GM08714 (cell line): ENCODE measurements around the gene EYA2.

Source experiments
- H3K4me3 ChIP-seq: fragments of 200-500 bp; sonication (Bioruptor generic); 2 replicates; pipeline ENCODE4 v1.5.1; 2014; ENCODE audit warnings: mild to moderate bottlenecking, low read length, inconsistent platforms
- ZNF274 ChIP-seq: IDR thresholded peaks from 2 replicates; pipeline ENCODE4 v1.6.1; 2012; ENCODE audit warnings: mild to moderate bottlenecking, low read depth, low read length

Gene EYA2

GRCh38 chr20:47113362-47114109, 218.9 kb downstream of the EYA2 start:
- no peak for TF ChIP-seq ZNF274
- no peak overlapping the region for H3K4me3 ChIP-seq

- no peak overlapping the region for H3K4me3 ChIP-seq
- no peak for TF ChIP-seq ZNF274
Observed at GRCh38 chr20:47115694-47116093, 221.1 kb downstream of the EYA2 start.

GRCh38 chr20:47117371-47117770, 222.7 kb downstream of the EYA2 start:
- H3K4me3 ChIP-seq: no peak overlapping the region
- no peak for TF ChIP-seq ZNF274

- no peak for TF ChIP-seq ZNF274
- no peak overlapping the region for H3K4me3 ChIP-seq
Observed at GRCh38 chr20:47117773-47118172, 223.1 kb downstream of the EYA2 start.

GRCh38 chr20:47118206-47118605, 223.6 kb downstream of the EYA2 start:
- no peak overlapping the region for H3K4me3 ChIP-seq
- TF ChIP-seq ZNF274: no peak

GRCh38 chr20:47118641-47119040, 224.0 kb downstream of the EYA2 start:
- no peak overlapping the region for H3K4me3 ChIP-seq
- TF ChIP-seq ZNF274: no peak

- no peak for TF ChIP-seq ZNF274
- H3K4me3 ChIP-seq: no peak overlapping the region
Observed at GRCh38 chr20:47120346-47120936, 225.8 kb downstream of the EYA2 start.

GRCh38 chr20:47122560-47122959, 227.9 kb downstream of the EYA2 start:
- H3K4me3 ChIP-seq: no peak overlapping the region
- no peak for TF ChIP-seq ZNF274

- no peak overlapping the region for H3K4me3 ChIP-seq
- TF ChIP-seq ZNF274: no peak
Observed at GRCh38 chr20:47124181-47124717, 229.6 kb downstream of the EYA2 start.

- TF ChIP-seq ZNF274: no peak
Observed at GRCh38 chr20:47125508-47125757, 230.8 kb downstream of the EYA2 start.

GRCh38 chr20:47125758-47126591, 231.3 kb downstream of the EYA2 start:
- H3K4me3 ChIP-seq: no peak overlapping the region
- TF ChIP-seq ZNF274: no peak

More at GRCh38 chr20:47125508-47125757, 230.8 kb downstream of the EYA2 start:
- H3K4me3 ChIP-seq: no peak overlapping the region

- no peak overlapping the region for H3K4me3 ChIP-seq
- TF ChIP-seq ZNF274: no peak
Observed at GRCh38 chr20:47126709-47127108, 232.1 kb downstream of the EYA2 start.

- no peak for TF ChIP-seq ZNF274
Observed at GRCh38 chr20:47127546-47127945, 232.9 kb downstream of the EYA2 start.

GRCh38 chr20:47127999-47128398, 233.4 kb downstream of the EYA2 start:
- no peak for TF ChIP-seq ZNF274

More at GRCh38 chr20:47127546-47127945, 232.9 kb downstream of the EYA2 start:
- H3K4me3 ChIP-seq: no peak overlapping the region

GRCh38 chr20:47129306-47129705, 234.7 kb downstream of the EYA2 start:
- H3K4me3 ChIP-seq: no peak overlapping the region
- no peak for TF ChIP-seq ZNF274

More at GRCh38 chr20:47127999-47128398, 233.4 kb downstream of the EYA2 start:
- H3K4me3 ChIP-seq: no peak overlapping the region
